Bladder microvascular endothelial cell (primary cell): ENCODE measurements around the gene RNF4. TPM values are rescaled to one million over a fixed set of nuclear protein-coding genes. Genes with fewer than 3 reads are reported as not detected.

ENCODE experiments used
- total RNA-seq: library from RNA; depleted of rRNA; stranded (reverse); fragments of >200 nt; gene quantifications from 2 replicates; pipeline ENCODE4 v1.2.3, GENCODE V29; 2014

RNF4 gene
- total RNA-seq: 27.7 and 51.6 TPM in 2 replicates

GRCh38 chr4:2468456-2469191 is at the start of gene RNF4:
TSS of gene RNF4 (plus strand) at chr4:2469106. CDS start at chr4:2490494, 21,388 bp downstream.

GRCh38 chr4:2536193-2537010 is 67.5 kb downstream of the RNF4 start, which contains the start of gene FAM193A:
TSS of gene FAM193A (plus strand) at chr4:2536647. CDS start at chr4:2536916, 269 bp downstream.

Other genes with a start within 250 kb of the RNF4 start
- 7.0 and 11.3 TPM in 2 replicates for gene HAUS3, start 227.0 kb upstream of the RNF4 start, total RNA-seq
- 2.3 and 4.3 TPM in 2 replicates for gene POLN, start 227.0 kb upstream of the RNF4 start, total RNA-seq
- 56.8 and 79.3 TPM in 2 replicates for gene MXD4, start 207.0 kb upstream of the RNF4 start, total RNA-seq
- 8.6 and 8.7 TPM in 2 replicates for gene ZFYVE28, start 50.5 kb upstream of the RNF4 start, total RNA-seq
- gene CFAP99, start 50.2 kb upstream of the RNF4 start, total RNA-seq: 0.16 TPM in 1 of 2 replicates, not detected in the other
- gene FAM193A, start 67.5 kb downstream of the RNF4 start, total RNA-seq: 7.3 and 18.8 TPM in 2 replicates